Prostate gland (tissue), 2 donors: ENCODE measurements around the gene ZNF136.

Experiments
- POLR2A ChIP-seq: fragments of 450-650 bp; IDR thresholded peaks from one replicate; pipeline ENCODE4 v1.6.1; 2016; ENCODE audit warnings: antibody characterized with exemption, mild to moderate bottlenecking
- POLR2AphosphoS5 ChIP-seq: sonication (generic); formaldehyde crosslinking; IDR thresholded peaks from one replicate; pipeline ENCODE4 v1.6.1; 2017; ENCODE audit warnings: antibody characterized with exemption
- TF ChIP-seq, protein P1 (sequence below), 4 experiments: fragments of 200-600 bp in 2 of 4; fragments of 450-650 bp in 2 of 4; sonication (generic) in 2 of 4; IDR thresholded peaks; 1 replicate in 3 of 4; 2 replicates in 1 of 4; pipeline ENCODE4 v1.5.1; 2016 to 2019; ENCODE audit warnings: antibody characterized with exemption in 4 of 4, mild to moderate bottlenecking in 2 of 4, moderate library complexity in 2 of 4

DNA sequence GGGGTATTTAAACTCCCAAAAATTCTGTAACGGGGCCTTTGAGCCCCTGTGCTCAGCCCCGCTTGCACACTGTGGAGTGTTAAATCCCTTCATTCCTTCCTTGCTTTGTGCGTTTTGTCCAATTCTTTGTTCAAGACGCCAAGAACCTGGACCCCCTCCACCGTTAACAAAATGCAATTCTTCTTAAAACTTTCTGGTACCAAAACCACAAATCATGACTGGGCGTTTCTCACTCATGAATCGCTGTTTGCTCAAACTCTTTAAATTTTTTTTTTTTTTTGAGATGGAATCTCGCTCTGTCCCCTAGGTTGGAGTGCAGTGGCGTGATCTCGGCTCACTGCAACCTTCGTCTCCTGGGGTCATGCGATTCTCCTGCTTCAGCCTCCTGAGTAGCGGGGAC is 23.6 kb upstream of the ZNF136 start:
- TF ChIP-seq, protein P1, sequence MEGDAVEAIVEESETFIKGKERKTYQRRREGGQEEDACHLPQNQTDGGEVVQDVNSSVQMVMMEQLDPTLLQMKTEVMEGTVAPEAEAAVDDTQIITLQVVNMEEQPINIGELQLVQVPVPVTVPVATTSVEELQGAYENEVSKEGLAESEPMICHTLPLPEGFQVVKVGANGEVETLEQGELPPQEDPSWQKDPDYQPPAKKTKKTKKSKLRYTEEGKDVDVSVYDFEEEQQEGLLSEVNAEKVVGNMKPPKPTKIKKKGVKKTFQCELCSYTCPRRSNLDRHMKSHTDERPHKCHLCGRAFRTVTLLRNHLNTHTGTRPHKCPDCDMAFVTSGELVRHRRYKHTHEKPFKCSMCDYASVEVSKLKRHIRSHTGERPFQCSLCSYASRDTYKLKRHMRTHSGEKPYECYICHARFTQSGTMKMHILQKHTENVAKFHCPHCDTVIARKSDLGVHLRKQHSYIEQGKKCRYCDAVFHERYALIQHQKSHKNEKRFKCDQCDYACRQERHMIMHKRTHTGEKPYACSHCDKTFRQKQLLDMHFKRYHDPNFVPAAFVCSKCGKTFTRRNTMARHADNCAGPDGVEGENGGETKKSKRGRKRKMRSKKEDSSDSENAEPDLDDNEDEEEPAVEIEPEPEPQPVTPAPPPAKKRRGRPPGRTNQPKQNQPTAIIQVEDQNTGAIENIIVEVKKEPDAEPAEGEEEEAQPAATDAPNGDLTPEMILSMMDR (IDR thresholded peaks at IDR 0.05): no peak
- TF ChIP-seq POLR2A: no peak
- TF ChIP-seq POLR2AphosphoS5: no peak
